ENCODE results near the gene LZTS2.
"Not testable (repeated sequence)": the region's sequence is repeated elsewhere in the genome, so short reads cannot be mapped to it uniquely, and the experiment has no call there.

LZTS2 gene

DNA sequence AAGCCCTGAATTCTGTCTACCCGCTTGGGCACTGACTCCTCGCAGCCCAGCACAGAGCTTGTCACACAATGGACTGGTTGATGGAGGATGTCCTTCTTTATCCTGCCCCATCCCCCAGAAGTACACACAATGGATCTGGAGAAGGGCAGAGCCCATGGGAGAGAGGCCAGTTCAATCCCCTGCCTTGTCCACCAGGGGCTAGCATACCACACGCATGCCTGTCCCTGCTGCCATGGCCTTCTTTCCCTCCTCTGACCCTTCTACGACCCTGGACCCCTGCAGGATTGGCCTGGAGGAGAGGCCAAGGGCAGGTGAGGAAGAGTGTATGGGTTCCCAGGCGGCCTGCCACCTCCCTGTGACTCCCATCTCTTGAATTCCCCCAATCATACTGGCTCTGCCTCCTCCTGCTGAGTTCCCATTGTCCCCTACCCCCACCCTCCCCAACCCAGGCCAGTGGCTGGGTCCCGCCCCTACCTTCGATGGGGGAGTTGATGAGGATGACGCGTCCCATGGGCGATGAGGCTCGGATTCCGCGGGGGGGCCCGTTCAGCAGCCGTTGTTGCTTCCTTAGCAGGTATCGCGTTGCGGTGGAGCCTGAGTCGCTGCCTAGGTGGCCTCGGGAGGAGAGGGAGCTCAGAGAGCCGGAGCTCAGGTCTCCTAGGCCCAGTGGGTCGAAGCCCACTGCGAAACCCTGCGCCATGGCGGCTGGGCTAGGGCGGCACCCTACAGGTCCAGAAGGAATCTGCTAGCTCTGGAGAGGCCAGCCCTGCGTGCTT is 30.1 kb downstream of the LZTS2 start:
- TF ChIP-seq, protein P1, sequence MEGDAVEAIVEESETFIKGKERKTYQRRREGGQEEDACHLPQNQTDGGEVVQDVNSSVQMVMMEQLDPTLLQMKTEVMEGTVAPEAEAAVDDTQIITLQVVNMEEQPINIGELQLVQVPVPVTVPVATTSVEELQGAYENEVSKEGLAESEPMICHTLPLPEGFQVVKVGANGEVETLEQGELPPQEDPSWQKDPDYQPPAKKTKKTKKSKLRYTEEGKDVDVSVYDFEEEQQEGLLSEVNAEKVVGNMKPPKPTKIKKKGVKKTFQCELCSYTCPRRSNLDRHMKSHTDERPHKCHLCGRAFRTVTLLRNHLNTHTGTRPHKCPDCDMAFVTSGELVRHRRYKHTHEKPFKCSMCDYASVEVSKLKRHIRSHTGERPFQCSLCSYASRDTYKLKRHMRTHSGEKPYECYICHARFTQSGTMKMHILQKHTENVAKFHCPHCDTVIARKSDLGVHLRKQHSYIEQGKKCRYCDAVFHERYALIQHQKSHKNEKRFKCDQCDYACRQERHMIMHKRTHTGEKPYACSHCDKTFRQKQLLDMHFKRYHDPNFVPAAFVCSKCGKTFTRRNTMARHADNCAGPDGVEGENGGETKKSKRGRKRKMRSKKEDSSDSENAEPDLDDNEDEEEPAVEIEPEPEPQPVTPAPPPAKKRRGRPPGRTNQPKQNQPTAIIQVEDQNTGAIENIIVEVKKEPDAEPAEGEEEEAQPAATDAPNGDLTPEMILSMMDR (conservative IDR thresholded peaks at IDR 0.05; ENCODE audit: low read length) = peak; percentile 12; the same call in 1 of the 2 replicates
- DNase-seq (ENCODE audit: low read depth) = no peak
- H3K4me3 ChIP-seq (ENCODE audit: low read length) = no peak overlapping the region

DNA sequence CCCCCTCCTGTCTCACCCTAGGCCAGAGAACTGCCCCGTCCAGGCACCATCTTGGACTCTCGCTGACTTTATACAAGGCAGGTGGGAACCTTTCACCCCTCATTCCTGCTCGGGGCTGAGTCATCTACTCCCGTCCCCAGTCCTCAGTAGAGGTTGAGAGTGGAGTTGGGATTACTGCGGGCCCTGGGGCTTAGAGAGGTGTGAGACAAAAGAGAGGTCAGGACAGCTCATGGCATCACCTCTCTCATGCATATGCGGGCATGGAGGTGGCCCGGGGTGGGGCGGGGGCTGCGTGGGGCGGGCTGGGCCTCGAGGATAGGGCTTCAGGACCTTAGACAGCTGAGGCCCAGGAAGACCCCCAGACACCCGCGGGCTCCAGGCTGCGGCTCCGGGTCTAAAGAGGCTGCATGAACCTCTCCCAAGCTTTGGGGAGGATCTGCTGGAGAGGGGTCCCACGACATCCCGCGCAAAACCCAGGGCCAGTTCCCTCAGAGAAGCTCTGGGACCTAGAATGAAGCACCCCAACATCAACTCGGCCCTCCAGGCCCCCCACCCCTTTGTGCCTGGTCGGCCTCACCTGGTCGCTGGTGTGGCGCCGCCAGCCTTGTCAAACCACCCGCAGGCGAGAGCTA is 31.0 kb downstream of the LZTS2 start:
- H3K4me3 ChIP-seq (ENCODE audit: low read length) = peak overlapping the region; percentile 98
- TF ChIP-seq, protein P1 (conservative IDR thresholded peaks at IDR 0.05; ENCODE audit: low read length) = no peak
- DNase-seq (ENCODE audit: low read depth) = no peak

DNA sequence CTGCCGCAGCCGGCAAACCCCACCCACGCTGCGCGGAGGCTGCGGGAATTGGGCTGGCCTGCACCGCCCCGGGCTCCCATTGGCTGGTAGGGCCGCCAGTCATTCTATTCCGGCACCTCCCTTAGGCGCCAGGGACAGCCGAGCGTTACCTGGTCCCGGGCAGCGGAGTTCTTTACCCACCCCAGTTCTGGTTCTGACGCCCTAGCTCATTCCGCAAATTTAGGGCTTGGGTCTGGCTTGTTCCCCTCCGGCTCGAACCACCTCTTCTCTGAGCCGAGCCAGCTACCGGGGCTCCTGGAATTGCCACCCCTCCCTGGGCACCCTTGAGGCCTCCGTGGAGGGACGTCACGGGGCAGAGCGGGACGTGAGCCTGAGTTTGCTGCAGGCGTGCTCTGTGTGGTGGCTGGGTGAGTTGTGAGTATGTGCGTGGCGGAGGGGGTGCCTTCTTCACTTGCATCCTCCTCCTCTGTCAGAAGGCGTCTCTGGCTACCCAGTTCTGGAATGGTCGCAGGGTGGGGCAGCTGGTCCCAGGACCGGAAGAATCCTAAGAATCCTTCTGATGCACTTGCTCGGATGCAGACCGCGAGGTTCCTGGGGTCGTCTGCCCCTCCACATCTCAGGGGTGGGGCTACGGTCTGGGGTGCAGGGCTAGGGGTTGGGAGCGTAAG is 31.7 kb downstream of the LZTS2 start, which contains the start of the genes PDZD7 and SFXN3:
TSS of gene PDZD7 (minus strand) at position 2 of the 668 bp plus-strand sequence. CDS start 910 bp downstream, outside the sequence.
TSS of gene SFXN3 (plus strand) at position 107 of the 668 bp plus-strand sequence. CDS start 3,461 bp downstream, outside the sequence.
- peak; percentile 96 for DNase-seq (ENCODE audit: low read depth)
- peak within 1 kb of the TSS; percentile 98 for H3K4me3 ChIP-seq (ENCODE audit: low read length)
- TF ChIP-seq, protein P1 (conservative IDR thresholded peaks at IDR 0.05; ENCODE audit: low read length) = no peak

DNA sequence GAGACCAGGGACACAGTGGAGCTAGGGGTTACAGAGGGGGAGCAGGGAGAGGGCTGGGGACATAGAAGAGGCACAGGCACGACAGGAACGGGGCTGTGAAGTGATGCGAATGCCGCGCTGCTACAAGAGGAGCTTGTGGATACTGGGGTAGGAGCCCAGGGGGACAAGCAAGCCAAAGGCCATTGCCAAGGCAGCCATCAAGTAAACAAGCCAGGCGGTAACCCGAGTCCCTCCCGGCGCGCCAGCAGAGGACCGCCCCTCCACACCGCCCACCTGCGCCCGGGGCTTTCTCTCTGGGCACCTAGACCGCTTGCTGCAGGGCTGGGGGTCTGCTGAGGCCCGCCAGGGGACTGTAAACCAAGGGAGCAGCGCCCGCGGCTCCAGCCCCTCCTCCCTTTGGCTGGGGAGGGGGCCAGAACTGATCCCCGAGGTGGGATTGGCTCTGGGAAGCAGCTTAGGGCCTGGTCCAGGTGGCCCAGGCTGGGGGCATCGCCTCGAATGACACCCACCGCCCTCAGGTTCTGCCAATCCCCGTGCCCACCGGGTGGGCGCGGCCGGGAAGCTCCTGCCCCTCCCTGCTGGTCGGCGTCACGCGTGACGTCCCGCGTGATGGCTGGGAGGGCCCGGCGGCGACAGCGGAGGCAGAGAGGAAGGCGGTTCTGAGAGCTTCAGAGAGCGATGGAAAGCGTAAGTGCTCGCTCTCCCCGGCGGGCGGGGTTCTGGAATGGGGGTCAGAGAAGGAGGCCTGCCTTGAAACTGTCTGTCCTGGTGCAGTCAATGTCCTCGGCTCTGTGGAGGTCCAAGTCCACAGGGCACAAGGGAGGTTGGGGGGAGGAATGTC is 32.4 kb downstream of the LZTS2 start:
- peak; percentile 71 for DNase-seq (ENCODE audit: low read depth)
- TF ChIP-seq, protein P1 (conservative IDR thresholded peaks at IDR 0.05; ENCODE audit: low read length) = no peak

DNA sequence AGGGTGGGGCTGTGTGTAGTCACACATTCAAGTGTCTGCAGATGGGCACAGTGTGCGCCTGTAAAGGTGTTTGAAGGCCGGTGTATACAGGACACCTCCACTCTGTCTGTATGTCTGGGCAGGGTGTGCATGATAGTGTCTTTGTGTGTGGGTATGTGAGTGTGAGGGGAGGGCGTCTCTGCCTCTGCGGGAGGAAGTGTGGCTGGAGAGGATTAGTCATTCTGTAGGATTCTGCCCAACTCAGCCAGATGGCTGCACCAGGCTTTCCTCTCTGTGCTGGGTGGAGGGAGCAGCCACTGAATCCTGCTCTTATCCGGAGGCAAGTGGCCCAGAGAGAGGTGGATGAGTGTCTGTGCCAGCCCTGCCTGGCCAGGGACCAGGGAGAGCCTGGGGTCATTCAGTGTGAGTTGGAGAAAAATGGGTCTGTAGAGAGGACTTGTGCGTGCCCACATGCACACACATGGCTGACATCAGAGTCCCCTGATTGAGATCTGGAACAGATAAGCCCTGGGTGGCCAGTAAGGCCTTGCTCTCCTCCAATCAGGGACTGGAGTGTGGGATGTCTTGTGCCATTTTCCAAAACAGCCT is 33.1 kb downstream of the LZTS2 start:
- peak overlapping the region; percentile 98 for H3K4me3 ChIP-seq (ENCODE audit: low read length)
- DNase-seq (ENCODE audit: low read depth) = peak; percentile 88
- TF ChIP-seq, protein P1 (conservative IDR thresholded peaks at IDR 0.05; ENCODE audit: low read length) = no peak

More for the DNA sequence above, 32.4 kb downstream of the LZTS2 start:
- peak overlapping the region; percentile 98 for H3K4me3 ChIP-seq (ENCODE audit: low read length)

DNA sequence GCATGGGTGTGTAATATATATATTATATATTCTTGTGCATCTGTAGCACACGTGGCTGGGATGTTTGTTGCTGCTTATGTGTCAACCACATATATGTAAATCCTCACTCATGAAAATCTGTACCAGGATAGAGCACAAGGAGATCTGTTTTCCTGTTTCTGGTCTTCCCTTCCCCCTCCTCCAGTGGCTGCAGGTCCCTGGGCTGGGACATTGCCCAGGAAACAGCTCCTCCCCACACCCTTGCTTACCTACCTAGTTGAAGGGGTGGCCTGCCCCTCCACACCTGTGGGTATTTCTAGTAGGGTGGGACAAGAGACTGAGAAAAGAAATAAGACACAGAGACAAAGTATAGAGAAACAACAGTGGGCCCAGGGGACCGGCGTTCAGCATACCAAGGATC is 33.7 kb downstream of the LZTS2 start:
- peak overlapping the region; percentile 98 for H3K4me3 ChIP-seq (ENCODE audit: low read length)
- DNase-seq (ENCODE audit: low read depth) = no peak
- TF ChIP-seq, protein P1 (conservative IDR thresholded peaks at IDR 0.05; ENCODE audit: low read length) = no peak

DNA sequence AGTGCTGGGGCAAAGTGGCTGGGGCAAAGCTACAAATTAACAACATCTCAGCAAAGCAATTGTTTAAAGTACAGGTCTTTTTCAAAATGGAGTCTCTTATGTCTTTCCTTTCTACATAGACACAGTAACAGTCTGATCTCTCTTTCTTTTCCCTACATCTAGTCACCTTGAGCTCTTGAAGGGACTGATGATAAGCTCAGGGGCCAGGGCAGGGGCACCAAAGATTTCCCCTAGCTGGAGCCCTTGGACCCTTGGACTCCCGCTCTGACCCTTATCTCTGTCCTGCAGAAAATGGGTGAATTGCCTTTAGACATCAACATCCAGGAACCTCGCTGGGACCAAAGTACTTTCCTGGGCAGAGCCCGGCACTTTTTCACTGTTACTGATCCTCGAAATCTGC is 34.8 kb downstream of the LZTS2 start:
- DNase-seq (ENCODE audit: low read depth); H3K4me3 ChIP-seq (ENCODE audit: low read length): not testable (repeated sequence)

Measured in AG10803 (cell line).